ENCODE measurements around the gene PCSK6.
"Not testable (repeated sequence)": the region's sequence is repeated elsewhere in the genome, so short reads cannot be mapped to it uniquely, and the experiment has no call there.

Gene PCSK6

DNA sequence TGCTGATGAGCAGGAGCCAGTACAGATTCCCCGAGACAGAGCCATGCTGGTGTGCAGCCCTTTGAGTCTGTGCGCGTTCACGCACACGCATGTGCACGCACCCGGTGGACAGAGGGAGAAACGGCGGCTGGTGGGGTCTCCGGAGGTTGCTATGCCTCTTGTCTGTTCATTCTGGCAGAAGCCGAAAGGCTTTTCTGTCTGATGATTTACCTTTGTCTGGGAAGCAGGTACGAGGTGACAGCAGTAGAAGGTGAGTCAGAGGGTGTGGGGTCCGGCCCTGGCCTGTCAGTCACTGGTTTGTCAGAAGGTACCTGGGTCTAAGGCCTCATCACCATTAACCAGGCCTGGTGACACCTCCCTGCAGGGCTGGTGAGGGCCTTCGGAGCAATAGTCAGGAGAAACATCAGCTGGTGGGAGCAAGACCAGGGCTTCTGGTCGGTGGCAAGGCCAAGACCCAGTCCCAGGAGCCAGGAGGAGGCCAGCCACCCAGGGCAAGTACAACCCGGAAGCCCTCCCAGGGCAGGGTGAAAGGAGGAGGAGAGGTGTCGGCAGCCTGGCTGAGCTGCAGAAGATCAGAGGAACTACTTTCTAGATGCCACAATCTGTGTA lies 7.5 kb downstream of the PCSK6 start:
- DNase-seq, result no peak

DNA sequence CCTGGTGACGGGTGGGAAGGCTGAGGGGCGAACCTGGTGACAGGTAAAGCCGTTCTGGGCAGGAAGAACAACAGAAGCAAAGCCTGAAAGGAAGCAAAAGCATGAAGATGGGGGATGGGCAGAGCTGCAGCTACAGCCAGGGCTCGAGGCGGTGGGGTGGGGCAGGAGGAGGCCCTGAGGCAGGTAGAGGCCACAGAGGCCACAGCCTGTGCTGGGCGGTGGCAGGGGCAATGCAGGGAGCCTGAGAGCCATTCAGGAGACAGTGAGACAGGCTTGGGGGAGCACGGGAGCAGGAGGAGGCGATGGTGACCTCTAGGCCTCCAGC lies 8.2 kb downstream of the PCSK6 start:
- no peak for DNase-seq

DNA sequence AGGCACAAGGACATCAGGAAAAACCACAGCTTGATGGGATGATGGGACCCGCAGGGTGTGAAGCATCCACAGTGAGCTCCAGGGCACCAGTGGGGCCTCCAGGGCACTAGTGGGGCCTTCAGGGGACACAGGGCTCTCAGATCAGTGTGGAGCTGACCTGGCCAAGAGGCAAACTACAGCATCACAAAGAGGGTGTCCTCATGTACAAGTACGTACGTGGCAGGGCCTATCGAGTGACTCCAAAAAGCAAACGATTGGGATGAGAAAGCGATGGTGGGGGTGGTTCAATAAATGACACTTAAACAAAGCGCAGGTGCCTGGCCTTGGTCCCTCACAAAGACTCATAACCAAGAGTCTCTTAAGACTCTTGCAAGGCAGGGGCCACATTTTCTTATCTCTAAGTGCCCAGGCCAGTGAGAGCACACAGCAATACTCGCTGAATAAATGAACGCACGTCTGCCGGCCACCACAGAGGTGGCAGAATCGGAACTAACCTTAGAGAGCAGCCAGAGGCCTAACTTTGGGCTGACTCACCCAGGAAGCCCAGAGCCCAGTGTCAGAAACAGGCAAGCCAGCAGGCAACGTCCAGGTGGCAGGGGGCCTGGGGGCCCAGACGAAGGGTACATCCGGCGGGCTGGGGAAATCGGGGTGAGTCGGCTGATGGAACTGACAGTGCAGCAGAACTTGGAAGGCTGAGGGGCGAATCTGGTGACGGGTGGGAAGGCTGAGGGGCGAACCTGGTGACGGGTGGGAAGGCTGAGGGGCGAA lies 8.7 kb downstream of the PCSK6 start:
- no peak for DNase-seq

DNA sequence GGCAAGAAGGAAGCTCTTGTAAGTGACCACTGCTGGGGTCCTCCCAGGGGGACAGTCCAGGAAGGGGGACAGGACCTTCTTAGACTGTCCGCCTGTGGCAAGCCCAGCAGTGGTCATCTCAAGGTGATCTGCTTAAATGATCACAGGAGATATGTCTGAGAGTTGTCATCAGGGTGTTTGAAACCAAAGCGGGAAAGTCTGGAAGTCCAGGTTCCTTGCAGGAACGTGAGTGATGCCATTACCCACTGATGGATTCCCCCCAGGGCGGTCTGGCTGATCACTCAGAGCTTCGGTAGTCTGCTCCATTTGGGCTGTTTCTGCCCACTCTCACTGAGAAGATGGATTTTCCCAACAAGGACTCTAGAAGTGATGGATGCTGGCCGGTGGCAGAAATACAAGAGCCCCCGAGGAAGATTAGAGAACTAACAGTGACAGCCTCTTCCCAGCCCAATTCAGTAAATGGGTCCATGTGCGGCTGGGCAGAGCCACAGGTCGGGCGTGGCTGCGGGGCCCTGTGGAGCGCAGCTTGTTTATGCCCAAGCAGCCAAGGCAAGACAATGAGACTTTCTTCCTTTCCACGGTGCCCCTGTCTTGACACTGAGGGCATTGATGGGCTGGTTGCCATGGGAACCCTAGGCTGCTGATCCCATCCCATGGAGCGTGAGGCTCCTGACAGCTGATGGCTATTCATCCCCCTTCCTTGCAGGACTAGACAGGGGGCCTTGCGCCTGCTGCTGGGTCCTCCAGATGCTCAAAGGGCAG lies 9.5 kb downstream of the PCSK6 start:
- DNase-seq, result no peak

DNA sequence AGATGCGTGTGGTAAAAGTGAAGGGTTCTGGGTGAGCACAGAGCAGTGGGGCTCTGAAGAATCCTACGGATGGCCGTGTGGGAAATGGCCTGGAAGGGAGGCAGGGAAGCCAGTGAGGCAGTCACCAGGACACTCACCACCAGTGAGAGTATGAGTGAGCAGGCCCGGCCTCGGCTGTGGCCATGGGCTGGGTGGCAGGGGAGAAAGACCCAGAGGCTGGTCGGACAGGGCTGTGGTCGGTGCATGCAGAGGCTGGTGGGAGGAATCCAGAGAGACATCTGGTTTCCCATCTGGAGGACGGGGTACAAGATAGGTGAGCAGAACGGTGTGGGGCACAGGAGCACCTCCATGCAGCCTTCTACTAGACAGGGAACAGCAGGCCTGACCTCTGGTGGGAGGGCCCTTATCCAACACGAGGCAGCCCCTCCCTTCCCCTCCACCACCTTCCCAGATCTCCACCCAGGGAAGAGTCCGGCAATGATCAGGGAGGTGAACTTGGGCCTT lies 10.1 kb downstream of the PCSK6 start:
- DNase-seq, result no peak

DNA sequence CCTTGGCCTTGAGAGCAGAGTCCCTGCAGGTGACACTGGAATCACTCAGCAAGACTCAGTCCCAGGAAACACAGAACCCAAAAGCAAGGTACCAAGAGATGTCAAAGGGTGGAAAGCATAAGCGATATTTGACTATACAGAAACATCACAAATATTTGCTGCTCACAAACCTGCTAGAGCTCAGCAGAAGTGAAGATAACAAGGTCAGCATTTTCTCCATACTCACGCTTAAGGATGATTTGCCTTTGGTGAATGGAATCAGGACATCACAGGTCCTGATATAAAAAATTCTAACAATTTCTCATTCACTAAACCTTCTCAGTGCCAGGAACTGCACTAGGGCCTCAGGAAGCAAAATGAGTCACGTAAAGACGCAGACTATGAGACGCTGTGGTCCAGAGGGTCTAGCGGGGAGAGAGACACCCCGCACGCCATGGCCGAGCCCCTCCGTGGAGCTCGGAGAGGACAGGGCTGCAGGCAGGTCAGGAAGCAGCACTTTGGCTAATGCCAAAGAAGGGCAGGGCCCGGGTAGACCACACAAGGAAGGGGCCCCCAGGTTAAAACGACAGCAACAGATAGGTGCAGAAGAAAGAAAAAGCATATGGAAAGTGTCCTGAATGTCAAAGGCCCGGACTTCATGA lies 10.7 kb downstream of the PCSK6 start:
- no peak for DNase-seq

DNA sequence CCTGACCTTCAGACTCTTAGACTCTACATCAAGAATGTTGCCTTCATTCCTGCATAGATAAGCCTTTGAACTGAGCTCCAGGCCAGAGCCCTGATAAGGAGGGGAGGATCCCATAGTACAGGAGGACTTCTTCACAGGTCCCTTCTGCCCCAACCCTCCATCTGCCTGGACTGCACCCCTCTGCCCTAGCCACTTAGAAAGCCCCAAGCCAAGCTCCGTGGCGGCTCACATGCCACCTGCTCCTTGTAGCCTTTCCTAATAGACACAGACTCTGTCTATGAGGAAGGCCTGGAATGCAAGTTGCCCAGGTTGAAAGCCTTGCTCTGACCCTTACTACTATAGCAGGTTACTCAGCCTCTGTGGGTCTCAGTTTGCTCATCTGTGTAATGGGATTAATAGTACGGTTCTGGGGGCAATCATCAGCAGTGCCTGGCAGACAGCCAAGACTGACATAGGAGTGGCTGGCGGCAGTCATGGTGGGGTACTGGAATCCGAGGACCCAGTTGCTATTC lies 11.6 kb downstream of the PCSK6 start:
- DNase-seq, result no peak

DNA sequence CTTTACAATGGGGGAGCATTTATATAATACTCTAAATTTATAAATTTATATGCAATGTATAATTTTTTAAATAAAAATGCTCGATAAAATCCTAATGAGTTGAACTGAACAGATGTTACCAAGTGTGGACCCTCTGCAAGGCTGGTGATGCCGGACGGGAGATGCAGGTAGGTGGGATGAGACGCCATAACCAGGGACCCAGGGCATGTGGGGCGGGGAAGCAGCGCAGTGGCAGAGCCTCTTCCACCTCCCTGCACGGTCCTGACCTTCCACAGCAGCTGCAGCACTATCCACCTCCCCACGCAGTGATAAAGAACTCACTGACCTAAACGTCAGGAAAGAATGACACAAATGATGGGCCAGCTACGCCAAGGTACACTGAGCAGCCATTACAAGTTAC lies 12.8 kb downstream of the PCSK6 start:
- no peak for DNase-seq

DNA sequence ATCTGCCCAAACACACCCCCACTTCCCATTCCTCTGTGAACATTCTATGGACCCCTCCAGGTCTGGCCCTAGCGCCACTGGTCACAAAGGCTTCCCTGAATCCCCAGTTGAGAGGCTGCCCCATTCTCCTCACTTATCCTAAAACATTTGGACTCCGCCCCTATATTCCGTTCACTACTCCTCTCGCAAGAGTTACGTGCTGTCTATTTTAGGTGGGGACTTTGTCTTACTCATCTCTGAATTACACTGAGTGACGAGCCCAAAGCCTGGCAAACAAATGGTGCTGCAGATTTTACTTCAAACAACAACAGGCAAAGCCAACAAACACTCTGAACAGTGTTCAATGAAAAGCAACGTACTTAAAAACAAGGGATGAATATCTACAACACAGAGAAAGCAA lies 14.5 kb downstream of the PCSK6 start:
- DNase-seq, result no peak

DNA sequence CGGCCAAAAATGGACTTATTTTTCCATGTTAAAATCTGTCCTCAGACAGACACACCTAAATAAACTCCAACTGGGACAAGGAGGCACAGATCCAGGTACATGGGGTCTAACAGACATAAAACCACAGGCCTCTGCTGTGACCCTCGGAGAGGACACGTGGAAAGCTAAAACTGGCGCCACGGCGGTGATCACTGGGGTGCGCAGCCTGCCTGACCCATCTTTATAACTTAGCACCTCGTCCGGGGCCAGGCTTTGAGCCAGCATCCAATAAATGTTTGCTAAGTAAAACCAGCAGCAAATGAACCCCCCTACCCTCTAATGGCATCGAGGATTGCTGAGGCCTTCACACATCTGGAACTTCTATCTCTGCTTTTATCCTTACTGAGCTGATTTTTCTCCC lies 15.3 kb downstream of the PCSK6 start:
- DNase-seq, result no peak

DNA sequence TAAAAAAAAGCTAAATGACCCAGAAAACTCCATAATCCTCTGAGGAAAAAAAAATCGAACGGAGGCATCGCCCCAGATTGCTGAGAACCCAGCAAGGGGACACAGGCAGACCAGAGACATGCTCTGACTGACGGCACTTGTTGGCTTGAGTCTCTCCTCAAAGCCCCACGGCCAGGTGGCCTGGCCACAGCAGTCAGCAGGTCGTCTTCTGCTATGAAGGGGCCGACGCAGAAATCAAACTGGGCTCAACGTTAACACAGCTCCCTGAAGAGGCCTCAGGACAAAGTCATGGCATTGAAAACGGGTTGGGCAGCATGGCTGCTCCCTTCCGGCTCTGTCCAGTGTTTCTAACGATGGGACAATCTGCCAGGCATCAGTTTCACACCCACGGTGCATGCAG lies 17.5 kb downstream of the PCSK6 start:
- DNase-seq, result no peak

DNA sequence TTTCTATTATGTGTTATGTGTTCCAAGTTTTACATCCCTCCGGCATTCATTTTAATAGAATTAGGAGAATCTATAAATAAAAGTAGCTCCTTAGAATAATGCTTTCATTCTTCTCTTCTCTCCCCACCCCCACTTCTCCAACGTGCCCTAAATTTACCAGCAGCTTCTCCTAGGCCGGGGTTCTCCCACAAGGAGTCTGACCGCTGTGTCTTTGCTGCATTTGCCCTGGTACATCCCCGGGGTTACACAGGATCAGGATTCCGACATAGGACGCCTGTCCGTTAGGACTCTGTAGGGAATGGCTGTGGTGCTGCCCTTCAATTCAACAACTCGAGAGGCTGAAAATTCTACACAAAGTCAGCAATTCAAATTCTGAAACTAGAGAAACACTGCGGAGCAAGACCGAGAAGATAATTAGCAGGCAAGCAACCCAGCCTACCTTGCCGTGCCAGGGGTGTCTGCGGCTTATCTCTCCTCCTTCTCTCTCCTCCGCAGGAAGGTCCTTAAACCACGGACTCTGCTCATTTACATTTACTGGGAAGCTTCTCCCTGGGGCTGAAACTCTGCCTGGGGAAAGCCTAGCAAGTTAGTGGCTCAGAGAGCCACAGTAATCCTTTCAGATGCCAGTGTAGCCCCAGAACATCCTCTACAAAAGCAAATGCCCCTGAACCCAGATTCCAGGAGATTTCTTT lies 18.8 kb downstream of the PCSK6 start:
- DNase-seq, result no peak

DNA sequence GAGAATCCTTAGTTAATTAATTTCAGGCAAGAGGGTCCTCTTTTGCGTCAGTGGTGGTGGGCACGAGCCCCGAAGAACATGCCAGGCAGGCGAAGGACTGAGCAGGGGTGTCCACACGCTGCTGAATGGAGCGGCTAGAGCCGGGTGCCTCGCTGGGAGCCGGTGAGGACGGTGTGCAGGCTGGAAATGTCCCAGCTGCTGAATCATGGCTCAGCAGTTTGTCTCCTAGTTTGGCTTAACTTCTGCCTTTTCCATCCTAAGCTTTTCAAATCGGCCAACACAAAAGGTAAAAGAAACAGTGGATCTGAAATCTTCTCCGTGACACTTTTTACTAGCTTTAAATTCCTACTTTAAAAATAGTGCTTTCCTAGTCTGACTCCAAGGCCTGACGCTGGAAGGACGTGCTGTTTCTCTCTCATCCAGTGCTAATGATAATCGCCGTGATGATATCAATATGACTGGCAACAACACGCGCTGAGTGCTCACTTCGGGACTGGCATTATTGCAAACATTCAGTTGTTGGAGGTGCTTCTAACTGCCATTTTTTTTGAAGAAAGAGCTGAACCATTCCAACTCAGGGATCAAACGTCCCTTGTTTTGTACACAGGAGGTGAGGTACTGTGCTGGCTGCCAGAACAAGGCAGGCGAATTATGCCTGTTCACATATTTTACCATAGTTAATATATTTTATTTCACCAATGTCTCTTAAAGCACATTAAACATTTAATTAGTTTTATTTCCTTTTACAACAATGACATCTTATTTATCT lies 19.8 kb downstream of the PCSK6 start:
- DNase-seq, result no peak

DNA sequence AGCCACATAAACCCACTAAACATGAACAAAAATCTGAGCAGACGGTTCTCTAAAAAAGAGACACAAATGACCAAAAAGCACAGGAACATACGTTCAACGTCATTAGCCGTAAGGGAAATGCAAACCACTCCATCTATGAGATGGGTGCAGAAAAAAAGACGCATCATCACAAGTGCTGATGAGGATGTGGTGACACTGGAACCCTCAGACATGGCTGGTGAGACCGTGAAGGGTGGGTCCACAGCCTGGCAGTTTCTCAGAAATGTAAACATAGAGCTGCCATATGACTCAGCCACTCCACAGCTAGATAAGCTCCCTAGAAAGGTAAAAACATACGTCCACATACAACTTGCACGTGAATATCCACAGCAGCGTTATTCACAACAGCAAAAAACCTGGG lies 23.3 kb downstream of the PCSK6 start:
- DNase-seq, result no peak

DNA sequence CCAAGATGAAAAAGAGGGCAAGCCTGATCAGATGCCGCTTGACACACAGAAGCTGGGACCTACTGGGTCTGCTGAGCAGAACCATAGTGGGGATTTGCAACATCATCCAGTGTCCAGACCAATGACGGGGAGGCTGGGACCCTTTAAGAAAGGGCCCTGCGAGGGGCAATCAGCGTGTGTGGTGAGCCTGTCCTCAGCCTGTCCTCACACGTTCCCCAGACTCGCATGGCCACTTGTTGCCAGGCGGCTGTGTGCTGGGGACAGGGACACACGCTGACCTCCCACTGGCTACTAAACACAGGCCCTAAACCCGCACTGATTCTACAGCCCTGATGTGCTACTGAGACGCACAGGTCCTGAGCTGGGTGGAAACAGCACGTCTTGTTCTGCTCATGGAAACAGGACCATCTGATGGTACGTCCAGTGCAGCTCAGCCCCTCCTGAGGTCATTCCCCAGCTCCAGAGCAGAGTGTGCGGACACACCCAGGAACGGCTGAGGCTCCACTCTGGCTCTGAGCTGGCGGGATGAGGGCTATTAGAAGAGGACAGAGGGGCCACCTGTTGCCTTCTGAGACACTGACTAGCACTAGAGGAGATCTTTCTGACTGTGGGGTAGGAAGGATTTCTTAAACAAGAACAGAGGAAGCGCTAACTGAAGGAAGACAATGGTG lies 24.4 kb downstream of the PCSK6 start:
- DNase-seq, result no peak

DNA sequence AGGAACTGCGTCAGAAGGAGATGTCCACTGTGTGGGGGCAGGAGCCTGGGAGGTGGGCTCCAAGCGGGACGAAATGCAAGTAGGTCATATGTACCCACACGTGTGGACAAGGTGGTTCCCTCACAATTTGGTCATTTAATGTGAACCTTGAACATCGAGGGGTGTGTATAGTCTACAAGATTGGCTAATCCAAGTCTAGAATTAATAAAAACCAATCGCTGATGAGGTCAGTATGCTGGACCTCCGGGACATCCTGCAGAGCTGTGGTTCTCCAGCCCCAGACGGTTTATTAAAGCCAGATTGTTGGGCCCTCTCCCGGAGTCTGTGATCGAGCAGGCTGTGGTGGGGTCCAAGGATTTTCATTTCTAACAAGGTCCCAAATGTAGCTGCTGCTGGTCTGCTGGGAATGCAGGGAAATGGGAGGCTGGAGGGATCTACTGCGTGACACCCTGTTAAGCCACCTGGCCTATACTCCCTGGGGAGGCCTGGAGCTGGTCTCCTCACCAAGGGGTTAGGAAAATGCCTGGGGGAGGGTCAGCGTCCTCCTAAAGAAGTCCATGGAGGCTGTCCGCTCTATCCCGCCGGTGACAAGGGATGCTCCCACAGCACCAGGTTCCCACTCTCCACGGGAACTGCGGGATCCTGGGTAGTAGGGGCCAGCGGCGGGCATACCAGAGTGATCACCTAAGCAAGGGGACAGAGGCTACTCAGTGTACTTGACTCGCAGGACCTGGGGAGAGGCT lies 25.1 kb downstream of the PCSK6 start:
- DNase-seq, result no peak

DNA sequence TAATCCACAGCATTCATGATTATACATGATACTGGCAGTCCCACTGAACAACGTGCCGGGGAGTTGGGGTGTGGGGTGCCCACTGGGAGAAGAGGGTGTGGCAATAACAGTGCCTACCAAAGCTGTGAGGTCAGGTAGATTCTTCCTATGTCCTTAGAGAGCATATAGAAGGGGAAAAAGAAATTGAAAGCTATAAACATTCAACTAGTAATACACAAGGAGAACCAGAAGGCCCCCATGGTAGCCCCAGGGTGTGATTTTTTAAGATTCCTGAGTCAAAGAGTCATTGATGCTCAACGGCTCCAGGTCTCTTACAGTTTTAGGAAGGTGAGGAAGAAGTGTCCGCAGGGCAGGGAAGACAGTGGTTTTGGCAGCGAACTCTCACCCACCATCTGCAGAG lies 25.8 kb downstream of the PCSK6 start:
- not testable (repeated sequence) for DNase-seq

DNA sequence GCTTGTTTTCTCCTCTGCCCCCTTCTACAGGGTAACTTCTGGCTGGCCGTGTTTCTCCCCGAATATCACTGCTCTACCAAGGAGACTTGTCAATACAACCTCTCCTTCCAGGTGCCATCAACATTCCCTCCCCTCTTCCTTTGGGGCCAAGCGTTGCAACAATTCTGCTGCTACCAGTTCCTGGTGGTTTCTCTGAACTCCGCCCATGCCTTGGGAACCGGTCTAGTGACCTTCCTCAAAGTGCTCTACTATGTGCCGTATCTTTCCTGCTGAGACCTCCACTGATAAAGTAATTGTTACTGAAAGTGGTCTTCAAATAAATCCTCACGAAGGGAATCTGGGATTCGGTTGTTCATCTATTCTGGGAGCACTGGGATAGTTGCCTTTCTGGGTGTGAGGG lies 26.2 kb downstream of the PCSK6 start:
- no peak for DNase-seq

DNA sequence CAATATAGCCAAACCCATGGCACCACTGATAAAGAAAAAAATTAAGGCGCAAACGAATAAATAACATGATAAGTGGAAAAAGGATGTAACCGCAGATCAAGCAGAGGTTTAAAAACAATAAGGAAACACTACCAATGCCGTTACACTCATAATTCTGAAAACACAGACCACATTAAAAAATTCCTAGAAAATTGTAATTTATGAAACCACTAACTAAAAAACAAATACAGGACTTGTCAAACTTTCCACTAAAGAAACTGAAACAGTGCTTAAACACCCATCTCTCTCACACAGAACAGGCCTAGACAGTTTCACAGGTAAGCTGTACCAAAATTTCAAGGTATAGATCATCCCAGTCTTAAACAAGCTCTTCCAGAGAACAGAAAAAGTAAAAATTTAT lies 28.4 kb downstream of the PCSK6 start:
- DNase-seq, result no peak

DNA sequence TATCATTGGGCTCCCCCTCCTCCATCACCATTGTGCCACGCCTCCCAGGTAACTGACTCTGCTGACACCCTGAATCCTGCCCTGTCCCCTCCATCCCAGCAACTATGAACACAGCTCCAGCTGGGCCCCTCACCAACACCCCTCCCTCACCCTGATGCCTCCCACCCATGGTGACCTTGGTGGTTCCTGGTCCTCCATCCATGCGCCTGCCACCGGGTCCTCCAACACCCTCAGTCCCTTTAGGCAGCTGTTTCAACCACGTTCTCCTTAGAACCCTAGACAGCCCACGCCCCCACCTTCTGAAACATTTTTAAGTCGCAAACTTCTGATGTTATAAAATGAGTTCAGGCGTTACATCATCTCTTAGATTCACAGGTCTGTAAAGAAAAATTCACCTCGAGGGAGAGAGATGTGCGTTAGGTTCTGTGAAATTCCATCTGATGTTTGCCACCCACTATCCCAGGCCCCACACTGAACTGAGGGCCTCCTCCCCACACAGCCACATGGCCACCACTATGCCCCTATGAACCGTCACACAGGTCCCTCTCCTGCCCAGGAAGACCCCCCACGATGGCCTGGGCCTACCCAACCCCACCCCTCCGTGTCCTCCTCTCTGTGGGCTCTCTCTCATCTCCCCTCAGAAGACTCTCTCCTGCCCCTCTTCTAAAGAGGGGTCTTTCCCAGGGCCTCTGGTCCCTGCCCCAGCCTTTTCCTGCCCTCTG lies 29.8 kb downstream of the PCSK6 start:
- no peak for DNase-seq
